HG03469 (cell line): ENCODE data around the gene VDAC1.
"Not testable (repeated sequence)": the region's sequence is repeated elsewhere in the genome, so short reads cannot be mapped to it uniquely, and the experiment has no call there.

Experiments
- ATAC-seq: cut with Tn5 transposase; IDR thresholded peaks from one replicate; pipeline ENCODE4 v1.9.1; 2021; ENCODE audit warnings: mild to moderate bottlenecking, moderate library complexity, moderate number of reproducible peaks; ENCODE audit not compliant: unreplicated experiment

Gene VDAC1

DNA sequence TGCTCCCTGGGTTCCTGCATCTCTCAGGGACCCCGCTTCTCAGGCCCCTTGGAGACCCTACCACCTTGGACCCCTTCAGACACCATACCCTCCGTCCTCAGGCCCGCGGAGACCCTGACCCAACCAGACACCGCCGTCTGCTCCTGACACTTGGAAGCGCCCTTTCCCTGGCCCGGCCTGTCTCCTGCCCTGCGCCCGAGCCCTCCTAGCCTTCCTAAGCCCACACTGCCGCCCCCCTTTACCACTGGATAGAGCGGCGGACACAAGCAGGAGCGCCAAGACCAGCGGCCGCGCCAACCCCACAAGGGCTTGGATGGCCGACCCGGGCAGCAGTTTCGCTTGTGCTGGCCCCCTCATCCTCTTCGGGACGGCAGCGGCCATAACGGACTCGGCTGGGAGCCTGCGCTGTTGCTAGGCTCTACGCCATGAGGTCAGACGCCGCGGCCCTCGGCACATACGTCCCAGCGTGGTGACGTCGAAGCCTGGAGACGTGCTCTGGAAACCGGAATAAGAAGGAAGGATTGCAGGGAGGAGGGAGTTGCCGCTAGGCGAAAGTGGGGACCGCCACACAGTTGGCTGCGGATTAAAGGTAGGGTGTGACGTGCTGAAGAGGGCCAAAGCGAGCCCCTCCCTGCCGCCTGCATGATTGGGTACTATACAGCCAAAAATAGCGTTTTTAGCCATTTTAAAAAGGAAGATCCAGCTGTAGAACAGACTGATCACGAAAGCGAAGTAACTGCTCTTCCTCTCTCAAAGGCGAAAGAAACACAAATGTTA, 36.4 kb downstream of the VDAC1 start, which contains the start of gene C5orf15:
C5orf15 (minus strand) TSS at position 422 of the 777 bp plus-strand sequence; CDS start at position 381, 41 bp downstream.
- ATAC-seq: peak; percentile 90

- no peak for ATAC-seq
Observed at GRCh38 chr5:133967698-133968203, 37.0 kb downstream of the VDAC1 start.

GRCh38 chr5:133967124-133967523, 37.7 kb downstream of the VDAC1 start:
- ATAC-seq: no peak

DNA sequence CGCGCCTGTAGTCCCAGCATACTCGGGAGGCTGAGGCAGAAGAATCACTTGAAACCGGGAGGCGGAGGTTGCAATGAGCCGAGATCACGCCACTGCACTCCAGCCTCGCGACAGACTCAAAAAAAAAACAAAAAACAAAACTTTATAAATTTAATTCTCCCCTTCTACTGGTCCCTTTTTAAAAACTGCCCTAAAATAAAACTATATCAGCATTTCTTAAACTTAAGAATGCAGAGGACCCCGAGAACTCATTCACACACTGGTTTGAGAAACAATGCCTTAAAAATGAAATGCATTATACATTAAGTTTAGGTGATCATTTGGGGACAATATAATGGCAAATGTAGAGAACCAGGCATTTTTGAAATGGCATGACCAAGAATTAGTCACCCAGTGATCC, 38.7 kb downstream of the VDAC1 start:
- ATAC-seq: no peak

DNA sequence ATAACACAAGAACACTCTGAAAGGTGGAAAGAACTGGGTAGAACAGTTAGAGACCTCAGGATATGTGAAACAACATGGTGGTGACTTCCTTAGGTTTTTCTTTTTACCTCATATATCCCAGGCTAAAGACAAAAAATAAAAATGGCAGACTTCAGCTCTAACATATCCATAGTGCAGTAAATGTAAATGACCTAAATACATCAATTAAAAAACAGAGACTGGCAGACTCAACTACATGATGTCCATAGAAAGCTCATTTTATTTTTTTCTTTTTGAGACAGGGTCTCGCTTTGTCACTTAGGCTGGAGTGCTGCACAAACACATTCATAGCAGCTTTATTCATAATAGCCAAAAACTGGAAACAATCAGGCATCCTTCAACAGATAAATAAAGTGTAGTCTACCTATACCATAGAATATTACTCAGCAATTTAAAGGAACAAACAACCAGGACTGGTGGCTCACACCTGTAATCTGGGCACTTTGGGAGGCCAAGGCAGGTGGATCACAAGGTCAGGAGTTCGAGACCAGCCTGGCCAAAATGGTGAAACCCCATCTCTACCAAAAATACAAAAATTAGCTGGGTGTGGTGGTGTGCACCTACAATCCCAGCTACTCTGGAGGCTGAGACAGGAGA, 41.2 kb downstream of the VDAC1 start:
- no peak for ATAC-seq

GRCh38 chr5:133962801-133963476, 41.8 kb downstream of the VDAC1 start:
- ATAC-seq: no peak

GRCh38 chr5:133962131-133962530, 42.6 kb downstream of the VDAC1 start:
- no peak for ATAC-seq

GRCh38 chr5:133959643-133960042, 45.1 kb downstream of the VDAC1 start:
- no peak for ATAC-seq

- peak; percentile 76 for ATAC-seq
Observed at GRCh38 chr5:133957591-133957990, 47.2 kb downstream of the VDAC1 start.

DNA sequence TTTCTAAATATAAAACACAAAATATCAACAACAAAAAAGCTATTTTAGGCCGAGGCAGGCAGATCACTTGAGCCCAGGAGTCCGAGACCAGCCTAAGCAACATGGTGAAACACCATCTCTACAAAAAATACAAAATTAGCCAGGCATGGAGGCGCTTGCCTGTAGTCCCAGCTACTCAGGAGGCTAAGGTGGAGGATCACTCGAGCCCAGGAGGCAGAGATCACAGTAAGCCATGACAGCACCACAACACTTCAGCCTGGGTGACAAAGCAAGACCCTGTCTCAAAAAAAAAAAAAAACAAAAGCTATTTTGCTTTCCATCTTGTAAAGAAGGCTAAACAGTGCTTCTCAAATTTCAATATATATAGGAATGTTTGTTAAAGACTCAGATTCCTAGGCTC, 47.7 kb downstream of the VDAC1 start:
- no peak for ATAC-seq

DNA sequence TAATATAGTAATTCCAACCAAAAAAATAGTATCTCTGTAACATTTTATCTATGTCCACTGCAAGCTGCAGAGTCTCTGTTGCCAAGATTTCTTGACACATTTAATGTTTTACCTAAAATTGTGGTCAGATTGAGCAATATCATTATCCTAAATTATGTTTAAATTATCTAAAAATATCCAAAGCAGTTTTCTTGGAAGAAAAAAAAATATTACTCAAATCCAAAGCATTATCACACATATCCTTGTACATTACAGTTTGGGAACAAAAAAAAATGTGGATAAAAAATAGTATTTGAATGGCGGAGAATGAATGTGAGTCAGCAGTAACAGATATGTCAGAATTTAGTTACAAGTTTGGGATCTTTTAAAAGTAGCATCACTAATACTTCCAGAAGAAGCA, 48.6 kb downstream of the VDAC1 start:
- ATAC-seq: not testable (repeated sequence)

GRCh38 chr5:133953568-133954145, 51.1 kb downstream of the VDAC1 start:
- ATAC-seq: no peak

GRCh38 chr5:133952729-133953567, 51.8 kb downstream of the VDAC1 start:
- no peak for ATAC-seq

- ATAC-seq: no peak
Observed at GRCh38 chr5:133950821-133951612, 53.8 kb downstream of the VDAC1 start.

DNA sequence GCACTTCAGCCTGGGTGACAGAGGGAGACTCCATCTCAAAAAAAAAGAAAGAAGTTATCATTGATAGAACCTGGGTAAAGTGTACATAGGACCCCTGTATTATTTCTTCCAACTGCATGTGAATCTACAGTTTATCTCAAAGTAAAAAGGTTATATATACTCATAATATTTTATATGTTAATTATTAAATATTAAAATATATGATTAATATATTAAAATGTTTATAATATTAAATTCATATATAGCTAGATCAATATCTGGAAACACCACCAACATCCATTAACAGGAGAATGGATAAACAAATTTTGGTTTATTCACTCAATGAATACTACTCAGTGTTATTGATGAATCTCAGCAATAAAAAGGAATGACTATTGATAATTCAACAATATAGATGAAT, 56.1 kb downstream of the VDAC1 start:
- no peak for ATAC-seq

GRCh38 chr5:133947431-133947841, 57.3 kb downstream of the VDAC1 start:
- ATAC-seq: no peak

GRCh38 chr5:133945568-133945967, 59.2 kb downstream of the VDAC1 start:
- no peak for ATAC-seq

- no peak for ATAC-seq
Observed at GRCh38 chr5:133944263-133945185, 60.3 kb downstream of the VDAC1 start.

DNA sequence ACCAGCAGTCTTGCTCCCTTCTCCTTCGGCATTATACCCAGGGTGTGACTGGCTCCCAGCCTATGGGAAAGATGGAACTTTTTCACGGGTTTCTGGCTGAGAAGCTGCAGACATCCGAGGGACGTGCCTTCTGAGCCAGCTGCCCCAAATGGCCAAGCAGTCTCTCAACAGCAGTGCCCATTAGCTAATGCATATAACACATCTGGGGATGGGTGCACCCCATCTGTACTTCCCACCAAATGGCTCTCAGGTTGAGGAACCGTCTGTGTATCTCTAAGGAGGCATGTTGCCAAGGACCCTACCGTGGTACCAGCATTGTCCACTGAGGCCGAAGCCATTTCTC, 61.3 kb downstream of the VDAC1 start:
- no peak for ATAC-seq
